H1 (cell line): ENCODE measurements around the gene HIVEP3. TPM values are rescaled to one million over a fixed set of nuclear protein-coding genes. Genes with fewer than 3 reads are reported as not detected.

Experiments
- CTCF ChIA-PET: fragments of 300-600 bp; sonication (Branson Sonifier 250); formaldehyde crosslinking; loops from one replicate; lab custom pipeline; 2021; ENCODE audit not compliant: partially characterized antibody; lab: Charles Lee
- POLR2A ChIA-PET: fragments of 300-600 bp; sonication (Branson Sonifier 250); formaldehyde crosslinking; loops from one replicate; lab custom pipeline; 2021; ENCODE audit warnings: inconsistent platforms; ENCODE audit not compliant: partially characterized antibody; lab: Charles Lee
- DNase-seq, 2 experiments: peaks; one replicate each; pipeline versions ENCODE4 v3.0.0 to v3.0.0-alpha.2; 2010 to 2022; ENCODE audit warnings: low spot score in 2 of 2, low read depth in 1 of 2, mixed read lengths in 1 of 2
- FAIRE-seq: peaks from 2 replicates; lab custom pipeline; 2011; peaks lifted over from hg19 to GRCh38; lab: Jason Lieb, UNC
- H2AFZ ChIP-seq: 2 replicates; pipeline ENCODE4 v1.8.1; 2012; ENCODE audit warnings: low read length, inconsistent platforms
- H2AK5ac ChIP-seq: 2 replicates; pipeline ENCODE4 v1.6.1; 2013; ENCODE audit warnings: low read depth, low read length
- H2BK120ac ChIP-seq: replicated peaks from 2 replicates; pipeline ENCODE3; 2013; ENCODE audit warnings: low read depth, low read length, inconsistent platforms
- H2BK12ac ChIP-seq: 2 replicates; pipeline ENCODE4 v1.6.1; 2013; ENCODE audit warnings: low read depth, low read length
- H2BK15ac ChIP-seq: 2 replicates; pipeline ENCODE4 v1.6.1; 2013; ENCODE audit warnings: low read length
- H2BK20ac ChIP-seq: 2 replicates; pipeline ENCODE4 v1.6.1; 2013; ENCODE audit warnings: low read length
- H2BK5ac ChIP-seq: 2 replicates; pipeline ENCODE4 v1.6.1; 2013; ENCODE audit warnings: low read depth, low read length
- H3K14ac ChIP-seq: 2 replicates; pipeline ENCODE4 v1.6.1; 2013; ENCODE audit warnings: inconsistent platforms; ENCODE audit not compliant: insufficient read length
- H3K18ac ChIP-seq: 2 replicates; pipeline ENCODE4 v1.6.1; 2013; ENCODE audit warnings: low read length; ENCODE audit errors: extremely low read depth
- H3K23ac ChIP-seq: 2 replicates; pipeline ENCODE4 v1.6.1; 2013; ENCODE audit warnings: inconsistent platforms; ENCODE audit not compliant: insufficient read length
- H3K23me2 ChIP-seq: 2 replicates; pipeline ENCODE4 v1.6.1; 2013; ENCODE audit warnings: low read depth, low read length
- H3K27ac ChIP-seq: 2 replicates; pipeline ENCODE4 v1.6.1; 2011; ENCODE audit warnings: low read depth, low read length, inconsistent platforms
- H3K27me3 ChIP-seq, 4 experiments: replicated peaks in 1 of 4; 1 replicate in 1 of 4; 2 replicates in 3 of 4; pipeline versions ENCODE4 v1.6.1 to v1.8.1; 2011 to 2013; ENCODE audit warnings: low read length in 3 of 4, mild to moderate bottlenecking in 3 of 4, inconsistent platforms in 2 of 4, mixed read lengths in 2 of 4, moderate library complexity in 1 of 4; ENCODE audit not compliant: control insufficient read depth in 3 of 4, insufficient read depth in 3 of 4; ENCODE audit errors: extremely low read depth in 1 of 4
- H3K36me3 ChIP-seq, 4 experiments: 2 replicates each; pipeline versions ENCODE4 v1.6.1 to v1.8.1; 2011 to 2013; ENCODE audit warnings: mild to moderate bottlenecking in 4 of 4, low read length in 3 of 4, moderate library complexity in 2 of 4, control low read depth in 1 of 4, inconsistent platforms in 1 of 4; ENCODE audit not compliant: insufficient read depth in 4 of 4, control insufficient read depth in 2 of 4
- H3K4ac ChIP-seq: replicated peaks from 2 replicates; pipeline ENCODE3; 2013; ENCODE audit warnings: low read length, low read depth, mixed read lengths, inconsistent platforms; ENCODE audit not compliant: insufficient read length
- H3K4me1 ChIP-seq, 4 experiments: replicated peaks in 1 of 4; 1 replicate in 1 of 4; 2 replicates in 3 of 4; pipeline versions ENCODE4 v1.6.1 to v1.8.1; 2011 to 2013; ENCODE audit warnings: low read length in 3 of 4, inconsistent platforms in 2 of 4, mixed read lengths in 1 of 4; ENCODE audit not compliant: insufficient read depth in 4 of 4, control insufficient read depth in 3 of 4
- H3K4me2 ChIP-seq, 2 experiments: 2 replicates each; pipeline versions ENCODE4 v1.6.1 to v1.8.1; 2011 to 2013; ENCODE audit warnings: low read depth in 2 of 2, low read length in 2 of 2, control low read depth in 1 of 2, inconsistent platforms in 1 of 2, mild to moderate bottlenecking in 1 of 2; ENCODE audit not compliant: insufficient read depth in 1 of 2
- H3K4me3 ChIP-seq, 4 experiments: fragments of 200-600, 300-600 bp in 1 of 4; sonication (generic), shearing (Covaris generic), sonication (Bioruptor Twin) in 1 of 4; 2 replicates each; pipeline versions ENCODE4 v1.5.1 to v1.8.1; 2011 to 2016; ENCODE audit warnings: low read length in 4 of 4, low read depth in 3 of 4, control low read depth in 2 of 4, inconsistent platforms in 2 of 4, mild to moderate bottlenecking in 2 of 4, mixed read lengths in 1 of 4, moderate library complexity in 1 of 4; ENCODE audit not compliant: insufficient read depth in 2 of 4; ENCODE audit errors: extremely low read depth in 1 of 4
- H3K56ac ChIP-seq: replicated peaks from 2 replicates; pipeline ENCODE3; 2013; ENCODE audit warnings: low read depth, mild to moderate bottlenecking, mixed read lengths, low read length, inconsistent platforms; ENCODE audit not compliant: insufficient read length
- H3K79me1 ChIP-seq: 2 replicates; pipeline ENCODE4 v1.6.1; 2013; ENCODE audit warnings: low read depth, low read length, control low read depth
- H3K79me2 ChIP-seq, 2 experiments: 2 replicates each; pipeline versions ENCODE4 v1.6.1 to v1.8.1; 2012 to 2013; ENCODE audit warnings: low read length in 2 of 2, mild to moderate bottlenecking in 2 of 2, inconsistent platforms in 1 of 2; ENCODE audit not compliant: insufficient read depth in 2 of 2, control insufficient read depth in 1 of 2
- H3K9ac ChIP-seq, 4 experiments: replicated peaks in 1 of 4; 1 replicate in 1 of 4; 2 replicates in 3 of 4; pipeline versions ENCODE4 v1.6.1 to v1.8.1; 2011 to 2013; ENCODE audit warnings: low read depth in 3 of 4, low read length in 3 of 4, control low read depth in 2 of 4, mild to moderate bottlenecking in 2 of 4, moderate library complexity in 2 of 4, inconsistent platforms in 1 of 4; ENCODE audit errors: extremely low read depth in 1 of 4
- H3K9me3 ChIP-seq, 2 experiments: 2 replicates each; pipeline versions ENCODE4 v1.6.1 to v1.8.1; 2012 to 2013; ENCODE audit warnings: mild to moderate bottlenecking in 2 of 2, moderate library complexity in 2 of 2, control low read depth in 1 of 2, inconsistent platforms in 1 of 2, low read depth in 1 of 2, low read length in 1 of 2, mixed read lengths in 1 of 2; ENCODE audit not compliant: insufficient read depth in 2 of 2
- H4K20me1 ChIP-seq, 2 experiments: replicated peaks in 1 of 2; 2 replicates each; pipeline versions ENCODE3 to v1.8.1; 2011 to 2013; ENCODE audit warnings: inconsistent platforms in 2 of 2, low read length in 2 of 2, mild to moderate bottlenecking in 1 of 2; ENCODE audit not compliant: insufficient read depth in 2 of 2, control insufficient read depth in 1 of 2
- H4K5ac ChIP-seq: 2 replicates; pipeline ENCODE4 v1.6.1; 2013; ENCODE audit warnings: low read length, low read depth, mixed read lengths, inconsistent platforms; ENCODE audit not compliant: insufficient read length
- H4K8ac ChIP-seq: 2 replicates; pipeline ENCODE4 v1.8.0; 2013; ENCODE audit warnings: mild to moderate bottlenecking, moderate library complexity, low read length, inconsistent platforms; ENCODE audit not compliant: insufficient read depth; ENCODE audit errors: extremely low read depth
- H4K91ac ChIP-seq: replicated peaks from 2 replicates; pipeline ENCODE3; 2013; ENCODE audit warnings: low read length, mixed read lengths, inconsistent platforms; ENCODE audit not compliant: insufficient read length
- ATF2 ChIP-seq: IDR thresholded peaks from 2 replicates; pipeline ENCODE4 v1.6.1; 2012; ENCODE audit warnings: low read length, inconsistent platforms
- BCL11A ChIP-seq, 2 experiments: IDR thresholded peaks; one replicate each; pipeline ENCODE4 v1.6.1; 2011; ENCODE audit warnings: low read depth in 2 of 2, low read length in 2 of 2, mild to moderate bottlenecking in 2 of 2
- BRCA1 ChIP-seq: IDR thresholded peaks from 2 replicates; pipeline ENCODE4 v1.6.1; 2012; ENCODE audit warnings: low read depth, low read length, improper control_type of control experiment
- CREB1 ChIP-seq: IDR thresholded peaks from 2 replicates; pipeline ENCODE4 v1.6.1; 2012; ENCODE audit warnings: inconsistent platforms
- KDM4A ChIP-seq: IDR thresholded peaks from one replicate; pipeline ENCODE4 v1.7.1; 2012; ENCODE audit warnings: low read depth, mild to moderate bottlenecking, moderate library complexity, low read length, inconsistent platforms; ENCODE audit not compliant: severe bottlenecking
- PHF8 ChIP-seq: fragments of 200-600 bp; sonication (generic); conservative IDR thresholded peaks from 2 replicates; pipeline ENCODE4 v1.7.1; 2012; ENCODE audit warnings: low read depth, mild to moderate bottlenecking, inconsistent platforms, low read length, moderate library complexity
- POLR2AphosphoS5 ChIP-seq: IDR thresholded peaks from 2 replicates; pipeline ENCODE4 v1.6.1; 2011; ENCODE audit warnings: low read depth, low read length
- POU5F1 ChIP-seq: IDR thresholded peaks from 2 replicates; pipeline ENCODE4 v1.6.1; 2011; ENCODE audit warnings: low read depth, mild to moderate bottlenecking, low read length, moderate library complexity
- RFX5 ChIP-seq: IDR thresholded peaks from 2 replicates; pipeline ENCODE4 v1.6.1; 2011; ENCODE audit warnings: low read depth, low read length, improper control_type of control experiment, borderline replicate concordance
- TBP ChIP-seq: IDR thresholded peaks from 2 replicates; pipeline ENCODE4 v1.6.1; 2011; ENCODE audit warnings: low read depth, low read length, improper control_type of control experiment
- YY1 ChIP-seq: IDR thresholded peaks from 2 replicates; pipeline ENCODE4 v1.6.1; 2011; ENCODE audit warnings: low read depth, mild to moderate bottlenecking, low read length
- ZNF274 ChIP-seq: IDR thresholded peaks from 2 replicates; pipeline ENCODE4 v1.7.0; 2012; ENCODE audit warnings: low read length, borderline replicate concordance; ENCODE audit errors: extremely low read depth
- WGBS, 2 experiments: shearing (Covaris generic) in 1 of 2; methylation state at CpG; one replicate each; pipeline versions ENCODE4 v1.1.6 to v1.1.7; 2013 to 2015; ENCODE audit warnings: low lambda C conversion rate in 2 of 2, mixed read lengths in 2 of 2, inconsistent platforms in 1 of 2, low coverage in 1 of 2, missing lambda C conversion rate in 1 of 2; ENCODE audit not compliant: insufficient replicate concordance in 2 of 2, insufficient coverage in 1 of 2, insufficient read length in 1 of 2; ENCODE audit errors: extremely low coverage in 1 of 2, missing lambda C conversion rate in 1 of 2; 5-methylcytosine and 5-hydroxymethylcytosine counted together
- polyA plus RNA-seq, 7 experiments: library from polyadenylated mRNA; depleted of rRNA in 3 of 7; stranded (reverse) in 5 of 7; unstranded in 2 of 7; fragments of >200 nt in 5 of 7; fragments of 200-250 nt in 2 of 7; gene quantifications; 1 replicate in 5 of 7; 2 replicates in 1 of 7; 4 replicates in 1 of 7; pipeline versions ENCODE4 v1.2.1 to v1.2.3, GENCODE V29; 2011 to 2013; ENCODE audit warnings: missing spikeins in 2 of 7, mixed read lengths in 2 of 7
- total RNA-seq: library from RNA; stranded (reverse); fragmentation: NEBNext Ultra II Directional; extraction: Animal tissue kit (Norgen Biotek cat#: 25700); gene quantifications from 2 replicates; pipeline ENCODE4 v1.2.1, GENCODE V29; 2021

The HIVEP3 gene
- total and polyA plus RNA-seq, 2 of the 8 experiments (the other 6 are each of a cell fraction or from before 2014, with no cell fraction given), result 0.24 to 0.69 TPM

GRCh38 chr1:41515778-41516167 lies 402.9 kb downstream of the HIVEP3 start:
- POLR2A ChIA-PET, result interaction anchor here (1.1 to 1.4 kb wide), 2 partner anchors 18 to 20 kb away, joined by 3 to 6 read pairs; no protein-coding TSS in a partner anchor
- DNase-seq, result no peak
- Histone ChIP-seq H2BK20ac (no peak overlapping the region), H3K36me3 (no peaks in the 10 kb centered on the region), H2AK5ac (no peak overlapping the region), H4K20me1 (no peaks in the 10 kb centered on the region), H2BK120ac (no peak overlapping the region), H3K9ac (no peak overlapping the region), H3K56ac (no peak overlapping the region), H2BK5ac (no peak overlapping the region), H3K79me2 (no peaks in the 10 kb centered on the region), H3K18ac (no peak overlapping the region), H3K4ac (no peak overlapping the region), H3K4me2 (peak overlapping the region; percentile 20 to 68; a peak in 3 of 4 replicates), H3K23me2 (no peaks in the 10 kb centered on the region; the same call in 1 of the 2 replicates), H2AFZ (peak overlapping the region; percentile 30; the same call in 1 of the 2 replicates), H3K27me3 (peaks cover 0 to 9% (median 5%) of the 10 kb centered on the region in 4 experiments; a peak in 5 of 7 replicates), H3K4me3 (peak overlapping the region in 1 of 4 experiments; percentile 56; a peak in 1 of 8 replicates), H3K9me3 (no peaks in the 10 kb centered on the region), H3K4me1 (peaks cover 6 to 8% (median 8%) of the 10 kb centered on the region in 4 experiments), H3K23ac (no peak overlapping the region), H3K79me1 (no peaks in the 10 kb centered on the region), H3K27ac (no peak overlapping the region), H2BK12ac (no peak overlapping the region), H3K14ac (no peak overlapping the region), H4K91ac (no peak overlapping the region), H4K8ac (no peak overlapping the region; the same call in 1 of the 2 replicates), H2BK15ac (no peak overlapping the region), H4K5ac (no peak overlapping the region)
- CTCF ChIA-PET, result interaction anchor here (0.7 to 10.4 kb wide), 31 partner anchors 8 to 657 kb away, joined by 3 to 205 read pairs (median 6); partner anchors contain the start of gene EDN2
- WGBS, 2 experiments, result 16% methylated on average over 6 of the region's 6 CpGs; no CpG with 5 or more reads in 1 of the 2 experiments
- no peak for FAIRE-seq
- TF ChIP-seq POU5F1 (no peak), YY1 (no peak), KDM4A (no peak), RFX5 (no peak), CREB1 (no peak), TBP (no peak), POLR2AphosphoS5 (no peak), BCL11A (IDR thresholded peaks at IDR 0.05; ENCODE audit: low read depth in 2 of 2, low read length in 2 of 2) (no peak), ATF2 (no peak), BRCA1 (no peak), ZNF274 (no peak), PHF8 (no peak)
